ENCODE results near the gene NEDD8.

DNA sequence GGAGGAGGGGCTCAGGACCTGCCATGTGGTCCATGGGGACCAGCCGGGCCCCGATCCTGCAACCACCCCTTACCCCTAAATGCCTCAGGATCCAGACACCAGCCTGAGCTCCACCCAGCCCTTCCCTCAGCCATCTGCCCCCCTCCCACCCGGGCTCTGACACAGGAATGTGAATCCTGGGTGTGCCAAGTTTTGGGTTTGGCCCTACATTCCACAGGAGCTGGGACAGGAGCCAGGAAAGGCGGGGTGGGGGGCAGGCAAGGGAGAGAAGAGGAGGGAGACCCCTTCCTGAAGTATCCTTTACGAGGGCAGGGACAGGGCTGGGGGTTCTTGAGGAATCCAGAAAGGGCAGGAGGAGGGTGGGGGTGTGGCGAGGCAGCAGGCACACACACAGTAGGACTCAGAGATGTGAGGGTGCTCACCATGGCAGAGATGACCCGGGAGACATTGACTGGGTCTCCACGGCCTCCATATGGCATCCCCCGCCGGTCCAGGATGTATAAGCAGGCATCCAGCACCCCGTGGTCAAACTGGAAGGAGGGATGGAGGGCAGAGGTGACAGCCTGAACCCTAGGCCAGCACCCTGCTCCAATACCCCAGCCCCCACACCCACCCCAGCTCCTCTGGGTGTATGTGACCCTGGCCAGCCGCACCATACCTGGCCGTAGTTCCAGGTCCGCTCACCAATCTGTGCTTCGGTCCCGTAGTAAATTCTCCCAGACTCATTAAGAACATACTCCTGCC, 27.3 kb upstream of the NEDD8 start:
- TF ChIP-seq, protein P1, sequence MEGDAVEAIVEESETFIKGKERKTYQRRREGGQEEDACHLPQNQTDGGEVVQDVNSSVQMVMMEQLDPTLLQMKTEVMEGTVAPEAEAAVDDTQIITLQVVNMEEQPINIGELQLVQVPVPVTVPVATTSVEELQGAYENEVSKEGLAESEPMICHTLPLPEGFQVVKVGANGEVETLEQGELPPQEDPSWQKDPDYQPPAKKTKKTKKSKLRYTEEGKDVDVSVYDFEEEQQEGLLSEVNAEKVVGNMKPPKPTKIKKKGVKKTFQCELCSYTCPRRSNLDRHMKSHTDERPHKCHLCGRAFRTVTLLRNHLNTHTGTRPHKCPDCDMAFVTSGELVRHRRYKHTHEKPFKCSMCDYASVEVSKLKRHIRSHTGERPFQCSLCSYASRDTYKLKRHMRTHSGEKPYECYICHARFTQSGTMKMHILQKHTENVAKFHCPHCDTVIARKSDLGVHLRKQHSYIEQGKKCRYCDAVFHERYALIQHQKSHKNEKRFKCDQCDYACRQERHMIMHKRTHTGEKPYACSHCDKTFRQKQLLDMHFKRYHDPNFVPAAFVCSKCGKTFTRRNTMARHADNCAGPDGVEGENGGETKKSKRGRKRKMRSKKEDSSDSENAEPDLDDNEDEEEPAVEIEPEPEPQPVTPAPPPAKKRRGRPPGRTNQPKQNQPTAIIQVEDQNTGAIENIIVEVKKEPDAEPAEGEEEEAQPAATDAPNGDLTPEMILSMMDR (conservative IDR thresholded peaks at IDR 0.05; ENCODE audit: low read depth, low read length), result no peak
- no peak for TF ChIP-seq EZH2 (IDR thresholded peaks at IDR 0.05; ENCODE audit: low read length, unreplicated experiment)
